ENCODE data around the gene PCDH12. TPM values are rescaled to one million over a fixed set of nuclear protein-coding genes. Genes with fewer than 3 reads are reported as not detected.
A peak's percentile ranks its signal among the peaks of the same experiment; 100 is the strongest.

Gene PCDH12
- total and polyA plus RNA-seq, 2 of the 8 experiments (the other 6 are each of a cell fraction or from before 2014, with no cell fraction given), result 0.06 to 0.17 TPM

GRCh38 chr5:141916522-141916921, 41.5 kb downstream of the PCDH12 start:
- Histone ChIP-seq H3K4me2 (ENCODE audit: insufficient read depth in 1 of 2, low read depth in 2 of 2, low read length in 2 of 2) (0 out of 4 replicates have a peak overlapping the region, but pooled peaks of 1 of the 2 experiments have one; percentile 7), H4K91ac (replicated peaks; ENCODE audit: insufficient read length, low read length) (no peak overlapping the region), H4K5ac (ENCODE audit: insufficient read length, low read depth, low read length) (no peak overlapping the region), H3K27ac (ENCODE audit: low read depth, low read length) (no peak overlapping the region), H3K27me3 (replicated peaks in 1 of 4; ENCODE audit: control insufficient read depth in 3 of 4, extremely low read depth in 1 of 4, insufficient read depth in 3 of 4, low read length in 3 of 4) (peaks cover 3 to 17% (median 7%) of the 10 kb centered on the region in 4 experiments), H3K4ac (replicated peaks; ENCODE audit: insufficient read length, low read depth, low read length) (no peak overlapping the region), H3K36me3 (ENCODE audit: control insufficient read depth in 2 of 4, insufficient read depth in 4 of 4, low read length in 3 of 4) (no peaks in the 10 kb centered on the region), H3K14ac (ENCODE audit: insufficient read length) (no peak overlapping the region), H3K79me1 (ENCODE audit: low read depth, low read length) (no peaks in the 10 kb centered on the region), H2BK15ac (ENCODE audit: low read length) (0 out of 2 replicates have a peak overlapping the region, but pooled peaks have one; percentile 0), H3K4me1 (replicated peaks in 1 of 4; ENCODE audit: control insufficient read depth in 3 of 4, insufficient read depth in 4 of 4, low read length in 3 of 4) (peaks cover 4 to 10% (median 6%) of the 10 kb centered on the region in 4 experiments; a peak in 6 of 7 replicates), H3K23ac (ENCODE audit: insufficient read length) (no peak overlapping the region), H3K79me2 (ENCODE audit: control insufficient read depth in 1 of 2, insufficient read depth in 2 of 2, low read length in 2 of 2) (no peaks in the 10 kb centered on the region), H2AFZ (ENCODE audit: low read length) (no peak overlapping the region), H2BK12ac (ENCODE audit: low read depth, low read length) (no peak overlapping the region), H4K8ac (ENCODE audit: extremely low read depth, insufficient read depth, low read length) (no peak overlapping the region), H3K23me2 (ENCODE audit: low read depth, low read length) (peaks cover 3% of the 10 kb centered on the region; the same call in 1 of the 2 replicates), H3K56ac (replicated peaks; ENCODE audit: insufficient read length, low read depth, low read length) (no peak overlapping the region), H2BK120ac (replicated peaks; ENCODE audit: low read depth, low read length) (no peak overlapping the region), H3K9me3 (ENCODE audit: insufficient read depth in 2 of 2, low read depth in 1 of 2, low read length in 1 of 2) (no peaks in the 10 kb centered on the region), H2AK5ac (ENCODE audit: low read depth, low read length) (no peak overlapping the region), H2BK20ac (ENCODE audit: low read length) (no peak overlapping the region), H3K18ac (ENCODE audit: extremely low read depth, low read length) (no peak overlapping the region), H4K20me1 (replicated peaks in 1 of 2; ENCODE audit: control insufficient read depth in 1 of 2, insufficient read depth in 2 of 2, low read length in 2 of 2) (no peaks in the 10 kb centered on the region), H3K9ac (replicated peaks in 1 of 4; ENCODE audit: extremely low read depth in 1 of 4, low read depth in 3 of 4, low read length in 3 of 4) (no peak overlapping the region), H3K4me3 (ENCODE audit: extremely low read depth in 1 of 4, insufficient read depth in 2 of 4, low read depth in 3 of 4, low read length in 4 of 4) (no peak overlapping the region), H2BK5ac (ENCODE audit: low read depth, low read length) (no peak overlapping the region)
- 81% methylated on average over 2 of the region's 2 CpGs; no CpG with 5 or more reads in 1 of the 2 experiments for WGBS, 2 experiments (ENCODE audit: extremely low coverage in 1 of 2, insufficient coverage in 1 of 2, insufficient read length in 1 of 2, insufficient replicate concordance in 2 of 2, low coverage in 1 of 2, low lambda C conversion rate in 2 of 2, missing lambda C conversion rate in 1 of 2)
- CTCF ChIA-PET (ENCODE audit: partially characterized antibody), result interaction anchor here (0.7 to 5.4 kb wide), 27 partner anchors 10 to 324 kb away, joined by 3 to 58 read pairs (median 4); partner anchors contain the start of genes PCDH1, PCDH12 and RNF14
- FAIRE-seq (no peak), DNase-seq (ENCODE audit: low read depth in 1 of 2, low spot score in 2 of 2) (no peak)
- POLR2A ChIA-PET (ENCODE audit: partially characterized antibody), result interaction anchor here (1.0 to 5.0 kb wide), 5 partner anchors 24 to 214 kb away, joined by 3 to 36 read pairs (median 3); no protein-coding TSS in a partner anchor
- no peak for TF ChIP-seq BCL11A (IDR thresholded peaks at IDR 0.05; ENCODE audit: low read depth in 2 of 2, low read length in 2 of 2)
- TF ChIP-seq CHD1 (IDR thresholded peaks at IDR 0.05; ENCODE audit: low read depth, low read length), result no peak
- TF ChIP-seq KDM5A (IDR thresholded peaks at IDR 0.05; ENCODE audit: low read length), result no peak
- TF ChIP-seq MAFK (IDR thresholded peaks at IDR 0.05; ENCODE audit: low read depth, low read length), result no peak
- no peak for TF ChIP-seq KDM1A (IDR thresholded peaks at IDR 0.05; ENCODE audit: borderline replicate concordance, low read length)
- TF ChIP-seq E2F6 (IDR thresholded peaks at IDR 0.05), result no peak
- no peak for TF ChIP-seq JUND (IDR thresholded peaks at IDR 0.05; ENCODE audit: low read length)
- no peak for TF ChIP-seq USF2 (IDR thresholded peaks at IDR 0.05; ENCODE audit: low read length)
- no peak for TF ChIP-seq KDM4A (IDR thresholded peaks at IDR 0.05; ENCODE audit: low read depth, low read length, severe bottlenecking)
- TF ChIP-seq TEAD4 (IDR thresholded peaks at IDR 0.05; ENCODE audit: low read depth, low read length), result no peak
- TF ChIP-seq POU5F1 (IDR thresholded peaks at IDR 0.05; ENCODE audit: low read depth, low read length), result no peak
- no peak for TF ChIP-seq PHF8 (conservative IDR thresholded peaks at IDR 0.05; ENCODE audit: low read depth, low read length)
